Measurements from ENCODE around the gene SLC24A1.

The SLC24A1 gene

DNA sequence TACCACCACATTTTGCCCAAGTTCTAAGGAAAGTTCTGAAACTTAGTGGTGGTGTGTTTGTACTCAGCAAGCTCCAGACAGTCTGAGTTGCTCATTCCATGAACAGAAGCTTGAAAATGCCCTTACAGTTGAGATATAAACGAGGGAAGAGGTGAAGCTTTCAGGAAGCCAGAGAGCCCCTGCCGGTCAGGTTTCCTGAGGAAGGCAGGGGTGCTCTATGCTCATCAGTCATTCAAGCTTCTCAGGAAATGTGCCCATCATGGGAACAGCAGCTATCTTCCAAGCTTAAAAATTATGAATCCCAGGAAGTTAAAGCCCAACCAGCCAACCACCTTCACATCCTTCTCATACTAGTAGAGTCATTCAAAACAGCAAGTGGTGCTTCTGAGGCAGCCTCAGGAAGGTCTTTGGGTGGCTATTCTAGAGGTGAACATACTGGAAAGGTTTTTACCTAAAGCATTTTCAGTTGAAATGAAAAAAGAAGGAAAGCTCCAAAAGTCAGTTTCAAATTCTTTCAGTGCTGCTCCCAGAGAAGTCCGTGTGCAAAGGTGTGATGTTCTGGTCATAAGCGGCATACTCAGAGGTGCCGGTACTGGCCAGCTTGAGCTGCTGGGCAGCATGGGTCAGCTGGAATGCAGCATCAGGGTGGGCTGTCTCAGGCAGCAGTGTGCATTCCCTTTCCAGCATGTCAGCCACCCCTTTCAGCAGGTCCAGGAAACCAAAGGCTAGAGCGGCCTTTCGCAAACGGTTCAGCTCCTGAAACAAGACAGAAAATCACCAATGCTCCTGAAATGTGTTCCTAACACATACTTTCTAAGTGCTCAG, 42.6 kb upstream of the SLC24A1 start:
- H3K36me3 ChIP-seq (ENCODE audit: control insufficient read depth in 2 of 2, insufficient read depth in 1 of 2, low read length in 2 of 2): peaks cover 61 to 87% of the 10 kb centered on the region in 2 experiments
- H3K27ac ChIP-seq (ENCODE audit: extremely low read depth, low read depth, low read length): peak overlapping the region; percentile 8; the same call in 1 of the 2 replicates
- TF ChIP-seq, protein P1, sequence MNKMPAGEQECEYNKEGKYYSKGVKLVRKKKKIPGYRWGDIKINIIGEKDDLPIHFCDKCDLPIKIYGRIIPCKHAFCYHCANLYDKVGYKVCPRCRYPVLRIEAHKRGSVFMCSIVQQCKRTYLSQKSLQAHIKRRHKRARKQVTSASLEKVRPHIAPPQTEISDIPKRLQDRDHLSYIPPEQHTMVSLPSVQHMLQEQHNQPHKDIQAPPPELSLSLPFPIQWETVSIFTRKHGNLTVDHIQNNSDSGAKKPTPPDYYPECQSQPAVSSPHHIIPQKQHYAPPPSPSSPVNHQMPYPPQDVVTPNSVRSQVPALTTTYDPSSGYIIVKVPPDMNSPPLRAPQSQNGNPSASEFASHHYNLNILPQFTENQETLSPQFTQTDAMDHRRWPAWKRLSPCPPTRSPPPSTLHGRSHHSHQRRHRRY (tag by site-specific recombination; IDR thresholded peaks at IDR 0.05): no peak
- TF ChIP-seq ZBTB17 (tag by site-specific recombination; IDR thresholded peaks at IDR 0.05) (0 out of 2 replicates have a peak, but pooled peaks have one; percentile 29), ZNF2 (tag by site-specific recombination; IDR thresholded peaks at IDR 0.05) (no peak), OSR2 (tag by site-specific recombination; IDR thresholded peaks at IDR 0.05) (peak; percentile 81), IKZF3 (tag by site-specific recombination; IDR thresholded peaks at IDR 0.05) (peak; percentile 8; the same call in 1 of the 2 replicates)
- TF ChIP-seq, protein P2, sequence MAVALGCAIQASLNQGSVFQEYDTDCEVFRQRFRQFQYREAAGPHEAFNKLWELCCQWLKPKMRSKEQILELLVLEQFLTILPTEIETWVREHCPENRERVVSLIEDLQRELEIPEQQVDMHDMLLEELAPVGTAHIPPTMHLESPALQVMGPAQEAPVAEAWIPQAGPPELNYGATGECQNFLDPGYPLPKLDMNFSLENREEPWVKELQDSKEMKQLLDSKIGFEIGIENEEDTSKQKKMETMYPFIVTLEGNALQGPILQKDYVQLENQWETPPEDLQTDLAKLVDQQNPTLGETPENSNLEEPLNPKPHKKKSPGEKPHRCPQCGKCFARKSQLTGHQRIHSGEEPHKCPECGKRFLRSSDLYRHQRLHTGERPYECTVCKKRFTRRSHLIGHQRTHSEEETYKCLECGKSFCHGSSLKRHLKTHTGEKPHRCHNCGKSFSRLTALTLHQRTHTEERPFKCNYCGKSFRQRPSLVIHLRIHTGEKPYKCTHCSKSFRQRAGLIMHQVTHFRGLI (tag by site-specific recombination; IDR thresholded peaks at IDR 0.05): peak; percentile 99
- H3K9me3 ChIP-seq (ENCODE audit: control insufficient read depth, insufficient read depth, low read depth, low read length): no peaks in the 10 kb centered on the region
- peaks cover 4% of the 10 kb centered on the region; the same call in 1 of the 2 replicates for H3K4me1 ChIP-seq (ENCODE audit: control insufficient read depth, insufficient read depth, low read length)
- ChIA-PET POLR2A (interaction anchor here (0.6 to 1.3 kb wide), 4 partner anchors 25 to 178 kb away, joined by 3 read pairs; partner anchors contain the start of gene INTS14), CTCF (interaction anchor here (0.5 kb wide), 1 partner anchor 260 kb away, joined by 3 read pairs; no protein-coding TSS in a partner anchor)
- no peak overlapping the region for H3K4me3 ChIP-seq (ENCODE audit: low read depth, low read length)

DNA sequence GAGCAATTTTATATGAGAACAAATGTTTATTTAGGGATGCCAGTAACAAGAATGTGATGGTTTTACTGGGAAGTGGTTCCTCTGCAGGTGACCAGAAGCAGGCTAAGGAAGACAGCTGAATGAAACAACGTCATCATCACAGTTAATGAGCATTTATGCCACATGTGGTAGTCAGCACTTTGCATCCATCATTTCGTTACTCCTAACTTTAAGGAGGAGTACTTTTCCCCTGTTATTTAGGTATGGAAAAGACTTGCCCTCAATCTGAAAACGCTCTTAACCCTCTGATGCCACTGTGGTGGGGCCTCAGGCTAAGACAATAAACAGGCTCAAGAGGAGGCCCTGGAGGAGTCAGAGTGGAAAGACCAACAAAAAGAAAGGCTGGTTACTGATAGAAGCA, 42.0 kb upstream of the SLC24A1 start:
- H3K9me3 ChIP-seq (ENCODE audit: control insufficient read depth, insufficient read depth, low read depth, low read length): no peaks in the 10 kb centered on the region
- no peak overlapping the region for H3K27ac ChIP-seq (ENCODE audit: extremely low read depth, low read depth, low read length)
- peaks cover 61 to 88% of the 10 kb centered on the region in 2 experiments for H3K36me3 ChIP-seq (ENCODE audit: control insufficient read depth in 2 of 2, insufficient read depth in 1 of 2, low read length in 2 of 2)
- ChIA-PET POLR2A (interaction anchor here (0.6 to 1.3 kb wide), 3 partner anchors 26 to 179 kb away, joined by 3 read pairs; no protein-coding TSS in a partner anchor), CTCF (interaction anchor here (0.7 to 1.1 kb wide), 3 partner anchors 178 to 533 kb away, joined by 3 to 4 read pairs (median 3); no protein-coding TSS in a partner anchor)
- H3K4me3 ChIP-seq (ENCODE audit: low read depth, low read length): no peak overlapping the region
- peaks cover 4% of the 10 kb centered on the region; the same call in 1 of the 2 replicates for H3K4me1 ChIP-seq (ENCODE audit: control insufficient read depth, insufficient read depth, low read length)
- no peak for TF ChIP-seq ZNF19 (tag by site-specific recombination; IDR thresholded peaks at IDR 0.05; ENCODE audit: low read depth)
- TF ChIP-seq BCL11A (tag by site-specific recombination; IDR thresholded peaks at IDR 0.05; ENCODE audit: low read depth): no peak
- no peak for TF ChIP-seq ZNF544 (tag by site-specific recombination; IDR thresholded peaks at IDR 0.05)
- no peak for TF ChIP-seq EGR2 (tag by site-specific recombination; IDR thresholded peaks at IDR 0.05; ENCODE audit: low read depth)
- TF ChIP-seq ZNF658 (tag by site-specific recombination; IDR thresholded peaks at IDR 0.05): no peak
- TF ChIP-seq ZNF629 (tag by site-specific recombination; IDR thresholded peaks at IDR 0.05): peak; percentile 85
- no peak for TF ChIP-seq ZSCAN16 (tag by site-specific recombination; IDR thresholded peaks at IDR 0.05)
- TF ChIP-seq ZNF677 (tag by site-specific recombination; IDR thresholded peaks at IDR 0.05): no peak
- peak; percentile 69; the same call in 1 of the 2 replicates for TF ChIP-seq ZFP69B (tag by site-specific recombination; IDR thresholded peaks at IDR 0.05)
- peak; percentile 54; the same call in 1 of the 2 replicates for TF ChIP-seq FEZF1 (tag by site-specific recombination; IDR thresholded peaks at IDR 0.05)
- peak; percentile 36 for TF ChIP-seq GLIS1 (tag by site-specific recombination; IDR thresholded peaks at IDR 0.05)
- TF ChIP-seq GFI1B (tag by site-specific recombination; IDR thresholded peaks at IDR 0.05): no peak
- TF ChIP-seq ZNF350 (tag by site-specific recombination; IDR thresholded peaks at IDR 0.05): no peak
- TF ChIP-seq KLF1 (tag by site-specific recombination; IDR thresholded peaks at IDR 0.05): no peak
- TF ChIP-seq, protein P3, sequence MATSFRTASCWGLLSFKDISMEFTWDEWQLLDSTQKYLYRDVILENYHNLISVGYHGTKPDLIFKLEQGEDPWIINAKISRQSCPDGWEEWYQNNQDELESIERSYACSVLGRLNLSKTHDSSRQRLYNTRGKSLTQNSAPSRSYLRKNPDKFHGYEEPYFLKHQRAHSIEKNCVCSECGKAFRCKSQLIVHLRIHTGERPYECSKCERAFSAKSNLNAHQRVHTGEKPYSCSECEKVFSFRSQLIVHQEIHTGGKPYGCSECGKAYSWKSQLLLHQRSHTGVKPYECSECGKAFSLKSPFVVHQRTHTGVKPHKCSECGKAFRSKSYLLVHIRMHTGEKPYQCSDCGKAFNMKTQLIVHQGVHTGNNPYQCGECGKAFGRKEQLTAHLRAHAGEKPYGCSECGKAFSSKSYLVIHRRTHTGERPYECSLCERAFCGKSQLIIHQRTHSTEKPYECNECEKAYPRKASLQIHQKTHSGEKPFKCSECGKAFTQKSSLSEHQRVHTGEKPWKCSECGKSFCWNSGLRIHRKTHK (tag by site-specific recombination; IDR thresholded peaks at IDR 0.05): no peak
- TF ChIP-seq WT1 (tag by site-specific recombination; IDR thresholded peaks at IDR 0.05): peak; percentile 72
- TF ChIP-seq ZNF785 (tag by site-specific recombination; IDR thresholded peaks at IDR 0.05): no peak
- no peak for TF ChIP-seq KLF10 (tag by site-specific recombination; IDR thresholded peaks at IDR 0.05)
- TF ChIP-seq, protein P4, sequence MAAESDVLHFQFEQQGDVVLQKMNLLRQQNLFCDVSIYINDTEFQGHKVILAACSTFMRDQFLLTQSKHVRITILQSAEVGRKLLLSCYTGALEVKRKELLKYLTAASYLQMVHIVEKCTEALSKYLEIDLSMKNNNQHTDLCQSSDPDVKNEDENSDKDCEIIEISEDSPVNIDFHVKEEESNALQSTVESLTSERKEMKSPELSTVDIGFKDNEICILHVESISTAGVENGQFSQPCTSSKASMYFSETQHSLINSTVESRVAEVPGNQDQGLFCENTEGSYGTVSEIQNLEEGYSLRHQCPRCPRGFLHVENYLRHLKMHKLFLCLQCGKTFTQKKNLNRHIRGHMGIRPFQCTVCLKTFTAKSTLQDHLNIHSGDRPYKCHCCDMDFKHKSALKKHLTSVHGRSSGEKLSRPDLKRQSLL (tag by site-specific recombination; IDR thresholded peaks at IDR 0.05): no peak
- 0 out of 2 replicates have a peak, but pooled peaks have one; percentile 21 for TF ChIP-seq ZNF335 (tag by site-specific recombination; conservative IDR thresholded peaks at IDR 0.05)
